NCI-H2196 treated with DMSO at 0.1 percent for 48 hours (cell line): ENCODE data around the gene CSF3.
"Not testable (repeated sequence)": the region's sequence is repeated elsewhere in the genome, so short reads cannot be mapped to it uniquely, and the experiment has no call there.

Experiments
- DNase-seq: peaks from one replicate; lab custom pipeline; 2025; ENCODE audit not compliant: unreplicated experiment; lab: John Stamatoyannopoulos, UW

Gene CSF3

DNA sequence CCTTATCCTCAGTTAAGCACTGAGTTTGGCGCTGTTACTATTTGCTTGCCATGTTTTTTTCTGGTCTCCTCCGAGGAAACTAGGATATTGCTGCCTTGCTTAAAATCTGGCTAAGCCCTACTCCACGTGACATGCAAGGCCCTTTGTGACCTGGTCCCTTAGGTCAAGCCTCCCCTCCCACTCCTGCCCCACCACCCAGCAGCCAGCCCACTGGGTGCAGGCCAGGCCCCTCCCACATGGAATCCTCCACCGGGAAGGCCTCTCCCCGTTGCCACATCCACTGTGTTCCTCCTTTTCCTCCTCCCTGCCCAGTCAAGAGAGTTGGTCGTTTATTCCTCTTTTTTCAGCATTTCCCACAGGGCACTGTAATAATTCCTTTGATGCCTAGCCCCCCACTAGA, 18.4 kb upstream of the CSF3 start:
- DNase-seq: no peak

DNA sequence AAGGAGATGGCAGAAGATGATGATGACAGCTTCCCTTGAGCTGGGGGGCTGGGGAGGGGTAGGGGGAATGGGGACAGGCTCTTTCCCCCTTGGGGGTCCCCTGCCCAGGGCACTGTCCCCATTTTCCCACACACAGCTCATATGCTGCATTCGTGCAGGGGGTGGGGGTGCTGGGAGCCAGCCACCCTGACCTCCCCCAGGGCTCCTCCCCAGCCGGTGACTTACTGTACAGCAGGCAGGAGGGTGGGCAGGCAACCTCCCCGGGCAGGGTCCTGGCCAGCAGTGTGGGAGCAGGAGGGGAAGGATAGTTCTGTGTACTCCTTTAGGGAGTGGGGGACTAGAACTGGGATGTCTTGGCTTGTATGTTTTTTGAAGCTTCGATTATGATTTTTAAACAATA, 17.7 kb upstream of the CSF3 start:
- DNase-seq: no peak

DNA sequence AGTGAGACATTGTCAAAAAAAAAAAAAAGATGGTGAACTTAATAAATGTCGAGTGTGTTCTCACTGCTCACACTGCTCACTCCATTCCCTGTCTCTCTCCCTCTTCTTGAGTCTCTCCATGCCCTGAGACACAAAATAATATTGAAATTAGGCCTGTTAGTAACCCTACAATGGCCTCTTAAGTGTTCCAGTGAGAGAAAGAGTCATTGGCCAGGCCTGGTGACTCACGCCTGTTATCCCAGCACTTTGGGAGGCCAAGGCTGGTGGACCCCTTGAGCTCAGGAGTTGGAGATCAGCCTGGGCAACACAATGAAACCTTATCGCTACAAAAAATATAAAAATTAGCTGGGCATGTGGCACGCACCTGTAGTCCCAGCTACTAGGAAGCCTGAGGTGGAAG, 16.2 kb upstream of the CSF3 start:
- DNase-seq: no peak

DNA sequence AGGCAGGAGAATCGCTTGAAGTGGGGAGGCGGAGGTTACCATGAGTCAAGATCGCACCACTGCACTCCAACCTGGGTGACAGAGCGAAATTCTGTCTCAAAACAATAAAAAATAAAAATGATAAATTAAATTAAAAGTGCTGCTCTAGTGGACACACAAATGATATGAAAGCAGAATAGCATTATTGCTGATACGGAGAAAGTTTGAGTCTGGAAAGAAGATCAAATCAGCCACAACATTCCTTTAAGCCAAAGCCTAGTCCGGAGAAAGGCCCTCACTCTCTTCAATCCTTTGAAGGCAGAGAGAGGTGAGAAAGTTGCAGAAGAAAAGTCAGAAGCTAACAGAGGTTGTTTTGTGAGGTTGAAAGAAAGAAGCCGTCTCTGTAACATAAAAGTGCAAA, 15.1 kb upstream of the CSF3 start:
- no peak for DNase-seq

DNA sequence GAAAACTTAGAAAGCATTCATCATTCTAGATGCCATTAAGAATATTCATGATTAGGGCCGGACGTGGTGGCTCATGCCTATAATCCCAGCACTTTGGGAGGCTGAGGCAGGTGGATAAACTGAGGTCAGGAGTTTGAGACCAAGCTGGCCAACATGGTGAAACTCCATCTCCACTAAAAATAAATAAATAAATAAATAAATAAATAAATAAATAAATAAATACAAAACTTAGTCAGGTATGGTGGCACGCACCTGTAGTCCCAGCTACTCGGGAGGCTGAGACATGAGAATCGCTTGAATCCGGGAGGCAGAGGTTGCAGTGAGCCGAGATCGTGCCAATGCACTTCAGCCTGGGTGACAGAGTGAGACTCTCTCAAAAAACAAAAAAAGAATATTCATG, 13.9 kb upstream of the CSF3 start:
- not testable (repeated sequence) for DNase-seq

DNA sequence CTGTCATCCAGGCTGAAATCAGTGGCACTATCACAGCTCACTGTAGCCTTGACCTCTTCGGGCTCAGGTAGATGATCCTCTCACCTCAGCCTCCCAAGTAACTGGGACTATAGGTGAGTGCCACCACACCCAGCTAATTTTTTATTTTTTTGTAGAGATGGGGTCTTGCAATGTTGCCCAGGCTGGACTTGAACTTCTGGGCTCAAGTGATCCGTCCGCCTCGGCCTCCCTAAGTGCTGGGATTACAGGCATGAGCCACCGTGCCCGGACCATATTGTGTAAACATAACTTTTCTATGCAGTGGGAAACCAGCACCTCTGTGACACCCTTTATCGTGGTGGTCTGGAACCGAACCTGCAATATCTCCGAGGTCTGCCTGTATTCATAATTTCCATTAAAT, 11.2 kb upstream of the CSF3 start:
- DNase-seq: no peak

DNA sequence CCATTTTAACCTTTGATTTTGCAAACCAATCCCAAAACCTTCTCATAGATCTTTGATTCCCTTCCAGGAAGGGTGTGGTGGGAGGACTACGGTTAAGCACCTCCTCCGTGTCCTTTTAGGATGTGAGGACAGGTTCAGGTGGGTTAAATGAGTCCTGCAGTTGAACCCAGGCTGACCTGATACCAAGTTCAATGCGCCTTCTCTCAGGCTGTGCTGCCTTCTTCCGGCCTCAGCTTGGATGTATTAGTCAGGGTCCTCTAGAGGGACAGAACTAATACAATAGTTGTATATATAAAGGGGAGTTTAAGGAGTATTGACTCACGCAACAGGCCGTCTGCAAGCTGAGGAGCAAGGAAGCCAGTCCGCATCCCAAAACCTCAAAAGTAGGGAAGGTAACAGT, 10.5 kb upstream of the CSF3 start:
- DNase-seq: no peak

DNA sequence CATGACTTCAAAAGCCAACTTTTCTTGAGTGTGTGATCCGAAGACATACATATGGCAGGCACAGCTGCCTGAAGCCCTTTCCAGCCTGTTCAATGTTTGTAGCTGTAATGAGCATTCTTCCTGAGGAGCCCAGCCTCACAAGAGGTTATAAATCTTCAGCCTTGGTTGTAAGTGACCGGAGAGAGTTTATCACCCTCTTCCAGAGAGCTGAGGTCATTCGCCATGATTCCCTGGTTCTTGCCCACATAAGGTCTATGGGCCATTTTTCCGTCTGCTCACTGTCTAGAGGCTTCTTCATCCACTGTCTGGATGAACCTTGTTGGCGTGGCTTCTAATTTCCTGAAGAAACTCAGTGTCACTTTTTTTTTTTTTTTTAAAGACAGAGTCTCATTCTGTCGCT, 9.7 kb upstream of the CSF3 start:
- DNase-seq: no peak

DNA sequence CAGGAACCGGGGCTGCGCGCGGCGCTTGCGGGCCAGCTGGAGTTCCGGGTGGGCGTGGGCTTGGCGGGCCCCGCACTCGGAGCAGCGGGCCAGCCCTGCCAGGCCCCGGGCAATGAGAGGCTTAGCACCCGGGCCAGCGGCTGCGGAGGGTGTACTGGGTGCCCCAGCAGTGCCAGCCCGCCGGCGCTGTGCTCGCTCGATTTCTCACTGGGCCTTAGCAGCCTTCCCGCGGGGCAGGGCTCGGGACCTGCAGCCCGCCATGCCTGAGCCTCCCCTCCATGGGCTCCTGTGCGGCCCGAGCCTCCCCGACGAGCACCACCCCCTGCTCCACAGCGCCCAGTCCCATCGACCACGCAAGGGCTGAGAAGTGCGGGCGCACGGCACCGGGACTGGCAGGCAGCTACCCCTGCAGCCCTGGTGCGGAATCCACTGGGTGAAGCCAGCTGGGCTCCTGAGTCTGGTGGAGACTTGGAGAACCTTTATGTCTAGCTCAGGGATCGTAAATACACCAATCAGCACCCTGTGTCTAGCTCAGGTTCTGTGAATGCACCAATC, 4.2 kb upstream of the CSF3 start:
- not testable (repeated sequence) for DNase-seq

DNA sequence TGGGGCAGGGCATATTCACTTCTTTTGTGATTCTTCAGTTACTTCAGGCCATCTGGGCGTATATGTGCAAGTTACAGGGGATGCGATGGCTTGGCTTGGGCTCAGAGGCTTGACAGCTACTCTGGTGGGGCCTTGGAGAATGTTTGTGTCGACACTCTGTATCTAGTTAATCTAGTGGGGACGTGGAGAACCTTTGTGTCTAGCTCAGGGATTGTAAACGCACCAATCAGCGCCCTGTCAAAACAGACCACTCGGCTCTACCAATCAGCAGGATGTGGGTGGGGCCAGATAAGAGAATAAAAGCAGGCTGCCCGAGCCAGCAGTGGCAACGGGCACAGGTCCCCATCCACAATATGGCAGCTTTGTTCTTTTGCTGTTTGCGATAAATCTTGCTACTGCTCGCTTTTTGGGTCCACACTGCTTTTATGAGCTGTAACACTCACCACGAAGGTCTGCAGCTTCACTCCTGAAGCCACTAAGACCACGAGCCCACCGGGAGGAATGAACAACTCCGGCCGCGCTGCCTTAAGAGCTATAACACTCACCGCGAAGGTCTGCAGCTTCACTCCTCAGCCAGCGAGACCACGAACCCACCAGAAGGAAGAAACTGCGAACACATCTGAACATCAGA, 3.1 kb upstream of the CSF3 start:
- DNase-seq: not testable (repeated sequence)

DNA sequence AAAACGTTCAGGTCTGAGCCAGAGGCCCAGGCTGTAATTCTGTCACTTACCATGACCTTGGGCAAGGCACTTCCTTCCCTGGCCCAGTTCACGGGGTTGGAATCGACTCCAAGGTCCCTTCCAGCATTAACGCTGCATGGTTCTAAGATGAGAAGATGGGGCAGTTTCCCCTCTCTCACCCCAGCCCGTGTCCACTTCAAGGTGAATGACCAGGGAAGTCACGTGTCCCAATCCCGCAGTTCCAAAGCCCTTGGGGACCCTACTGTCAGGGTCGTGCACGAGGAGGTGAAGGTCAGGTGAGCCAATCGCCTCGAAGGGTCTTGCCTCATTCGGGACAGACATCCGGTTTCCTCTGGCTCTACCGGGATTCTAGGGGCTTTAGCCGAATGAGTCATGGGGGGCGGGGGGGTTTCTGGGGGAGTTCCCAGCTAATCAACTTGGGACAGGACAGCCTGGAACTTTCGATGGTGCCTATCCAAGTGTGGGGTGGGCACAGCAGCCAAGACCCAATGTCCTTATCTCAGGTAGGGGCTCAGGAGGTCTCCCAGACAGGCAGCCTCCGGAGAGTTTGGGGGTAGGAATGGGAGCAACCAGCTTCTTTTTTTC, 762 bp upstream of the CSF3 start:
- DNase-seq: no peak

DNA sequence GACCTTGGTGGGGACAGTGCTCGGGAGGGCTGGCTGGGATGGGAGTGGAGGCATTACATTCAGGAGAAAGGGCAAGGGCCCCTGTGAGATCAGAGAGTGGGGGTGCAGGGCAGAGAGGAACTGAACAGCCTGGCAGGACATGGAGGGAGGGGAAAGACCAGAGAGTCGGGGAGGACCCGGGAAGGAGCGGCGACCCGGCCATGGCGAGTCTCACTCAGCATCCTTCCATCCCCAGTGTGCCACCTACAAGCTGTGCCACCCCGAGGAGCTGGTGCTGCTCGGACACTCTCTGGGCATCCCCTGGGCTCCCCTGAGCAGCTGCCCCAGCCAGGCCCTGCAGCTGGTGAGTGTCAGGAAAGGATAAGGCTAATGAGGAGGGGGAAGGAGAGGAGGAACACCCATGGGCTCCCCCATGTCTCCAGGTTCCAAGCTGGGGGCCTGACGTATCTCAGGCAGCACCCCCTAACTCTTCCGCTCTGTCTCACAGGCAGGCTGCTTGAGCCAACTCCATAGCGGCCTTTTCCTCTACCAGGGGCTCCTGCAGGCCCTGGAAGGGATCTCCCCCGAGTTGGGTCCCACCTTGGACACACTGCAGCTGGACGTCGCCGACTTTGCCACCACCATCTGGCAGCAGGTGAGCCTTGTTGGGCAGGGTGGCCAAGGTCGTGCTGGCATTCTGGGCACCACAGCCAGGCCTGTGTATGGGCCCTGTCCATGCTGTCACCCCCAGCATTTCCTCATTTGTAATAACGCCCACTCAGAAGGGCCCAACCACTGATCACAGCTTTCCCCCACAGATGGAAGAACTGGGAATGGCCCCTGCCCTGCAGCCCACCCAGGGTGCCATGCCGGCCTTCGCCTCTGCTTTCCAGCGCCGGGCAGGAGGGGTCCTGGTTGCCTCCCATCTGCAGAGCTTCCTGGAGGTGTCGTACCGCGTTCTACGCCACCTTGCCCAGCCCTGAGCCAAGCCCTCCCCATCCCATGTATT, 1.1 kb downstream of the CSF3 start:
- DNase-seq: no peak

DNA sequence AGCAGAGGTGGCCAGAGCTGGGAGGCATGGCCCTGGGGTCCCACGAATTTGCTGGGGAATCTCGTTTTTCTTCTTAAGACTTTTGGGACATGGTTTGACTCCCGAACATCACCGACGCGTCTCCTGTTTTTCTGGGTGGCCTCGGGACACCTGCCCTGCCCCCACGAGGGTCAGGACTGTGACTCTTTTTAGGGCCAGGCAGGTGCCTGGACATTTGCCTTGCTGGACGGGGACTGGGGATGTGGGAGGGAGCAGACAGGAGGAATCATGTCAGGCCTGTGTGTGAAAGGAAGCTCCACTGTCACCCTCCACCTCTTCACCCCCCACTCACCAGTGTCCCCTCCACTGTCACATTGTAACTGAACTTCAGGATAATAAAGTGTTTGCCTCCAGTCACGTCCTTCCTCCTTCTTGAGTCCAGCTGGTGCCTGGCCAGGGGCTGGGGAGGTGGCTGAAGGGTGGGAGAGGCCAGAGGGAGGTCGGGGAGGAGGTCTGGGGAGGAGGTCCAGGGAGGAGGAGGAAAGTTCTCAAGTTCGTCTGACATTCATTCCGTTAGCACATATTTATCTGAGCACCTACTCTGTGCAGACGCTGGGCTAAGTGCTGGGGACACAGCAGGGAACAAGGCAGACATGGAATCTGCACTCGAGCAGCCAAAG, 2.3 kb downstream of the CSF3 start:
- DNase-seq: no peak

DNA sequence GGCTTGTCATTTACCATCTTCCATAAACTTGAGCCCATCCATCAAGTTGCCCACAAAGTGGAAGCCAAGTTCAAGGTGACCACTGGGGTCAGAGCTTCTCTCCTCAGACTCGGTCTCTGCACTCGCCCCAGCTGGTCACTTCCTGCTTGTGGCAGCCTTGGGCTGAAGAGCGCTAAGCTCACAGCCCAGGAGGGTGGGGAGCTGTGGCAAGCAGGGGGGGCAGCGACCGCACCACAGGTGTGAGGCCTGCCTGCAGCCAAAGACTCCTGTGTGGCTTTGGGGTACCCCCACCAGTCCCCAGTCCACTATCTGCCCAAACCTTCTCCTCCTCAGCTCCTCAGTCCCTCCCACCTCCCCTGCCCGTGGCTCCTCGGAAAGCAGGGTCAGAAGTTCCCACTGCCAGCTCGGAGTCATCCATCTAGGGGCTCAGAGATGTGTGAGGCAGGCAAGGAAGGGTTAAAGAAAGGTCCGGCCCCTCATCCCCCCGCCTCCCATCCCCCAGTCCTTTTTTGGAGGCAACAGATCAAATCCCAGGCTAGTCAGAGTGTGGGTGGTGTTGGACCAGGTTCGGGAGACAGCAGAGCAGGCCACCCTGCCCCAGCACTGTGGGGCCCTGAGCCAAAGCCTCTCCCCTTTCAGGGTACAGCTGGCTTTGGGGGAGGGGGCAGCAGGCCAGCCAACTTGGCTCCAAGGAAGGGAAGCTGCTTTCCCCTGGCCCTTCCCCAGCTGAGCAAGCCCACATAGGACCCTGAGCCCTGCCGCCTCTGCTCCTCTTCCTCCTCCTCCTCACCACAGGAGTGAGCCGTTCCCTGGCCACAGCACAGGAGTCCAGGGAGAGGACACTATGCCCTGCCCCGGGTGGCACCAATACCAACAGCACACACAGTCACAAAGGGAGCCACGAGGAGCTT, 3.2 kb downstream of the CSF3 start:
- no peak for DNase-seq

DNA sequence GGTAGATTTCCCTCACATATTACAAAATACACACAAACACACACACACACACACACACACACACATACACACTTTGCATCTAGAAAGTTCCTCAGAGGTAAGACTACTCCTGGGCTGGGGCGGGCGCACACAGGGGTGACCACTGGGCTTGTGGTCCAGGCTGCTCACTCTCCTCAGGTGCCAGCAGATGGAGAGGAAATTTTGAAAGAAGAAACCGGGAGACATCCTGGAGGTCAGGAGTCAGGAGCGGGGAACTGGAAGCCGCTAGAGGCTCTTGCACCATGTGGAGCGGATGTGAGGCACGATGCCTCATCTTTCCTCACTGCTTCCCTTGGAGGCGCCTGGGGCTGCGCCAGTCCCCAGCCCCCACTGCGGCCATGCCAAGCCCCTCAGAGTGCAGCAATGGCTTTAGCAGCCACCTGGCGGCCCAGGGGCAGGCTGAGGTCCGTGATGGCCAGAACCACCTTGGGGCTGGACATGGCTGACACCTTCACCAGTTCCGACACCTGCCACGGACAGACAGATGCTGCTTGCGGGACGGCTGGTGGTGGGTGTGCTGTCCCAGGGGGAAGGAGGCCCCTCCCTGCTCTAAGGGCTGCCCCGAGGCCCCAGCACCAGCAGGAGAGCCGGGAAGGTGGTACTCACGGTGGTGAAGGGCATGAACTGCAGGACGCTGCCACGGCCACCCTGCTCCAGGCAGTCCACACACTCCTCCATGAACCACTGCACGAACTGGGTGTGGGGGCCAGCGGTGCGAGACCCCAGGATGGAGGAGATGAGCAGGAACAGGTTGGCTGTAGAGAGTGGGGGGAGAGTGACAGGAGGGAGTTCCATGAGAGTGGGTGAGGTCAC, 4.1 kb downstream of the CSF3 start:
- no peak for DNase-seq

DNA sequence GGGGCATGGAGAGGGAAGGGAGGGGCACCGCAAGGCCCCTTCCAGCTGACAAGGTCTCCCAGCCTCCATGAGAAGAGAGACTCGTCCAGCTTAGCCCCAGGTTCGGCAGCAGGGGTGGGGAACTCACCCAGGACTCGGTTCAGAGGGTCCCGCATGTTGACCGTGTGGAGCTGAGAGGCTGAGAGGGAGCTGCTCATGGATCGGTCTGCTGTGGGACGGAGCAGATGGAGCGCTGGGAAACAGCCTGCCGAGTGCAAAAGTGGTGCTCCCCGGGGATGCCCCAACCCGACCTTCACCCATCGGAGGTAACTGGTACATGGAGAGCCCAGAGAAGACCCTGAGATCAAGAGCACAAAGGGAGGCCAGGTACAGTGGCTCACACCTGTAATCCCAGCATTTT, 4.9 kb downstream of the CSF3 start:
- no peak for DNase-seq

DNA sequence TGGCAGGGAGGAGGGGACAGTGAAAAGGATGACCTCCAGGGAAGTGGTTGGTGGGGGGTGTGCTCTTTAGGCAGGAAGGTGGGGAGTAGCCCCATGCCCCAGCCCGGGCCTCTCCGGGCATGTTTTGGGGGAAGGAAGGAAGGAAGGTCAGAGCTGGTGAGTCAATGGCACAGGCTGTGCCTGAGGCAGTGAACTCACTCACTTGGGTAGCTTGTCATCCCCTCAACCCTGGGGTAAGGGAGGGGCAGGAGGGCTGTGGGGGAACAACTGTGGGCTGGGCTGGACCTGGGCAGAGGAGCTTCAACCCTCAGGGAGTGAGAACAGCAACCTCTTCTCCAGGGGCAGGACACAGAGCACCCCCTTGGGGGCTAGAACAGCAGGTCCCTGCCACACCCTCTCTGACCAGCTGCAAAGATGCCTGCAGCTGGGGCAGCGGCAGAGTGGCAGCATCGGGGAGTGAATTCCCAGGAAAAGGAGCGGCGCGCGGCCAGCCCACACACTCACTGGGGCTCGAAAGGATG, 6.3 kb downstream of the CSF3 start:
- DNase-seq: no peak

DNA sequence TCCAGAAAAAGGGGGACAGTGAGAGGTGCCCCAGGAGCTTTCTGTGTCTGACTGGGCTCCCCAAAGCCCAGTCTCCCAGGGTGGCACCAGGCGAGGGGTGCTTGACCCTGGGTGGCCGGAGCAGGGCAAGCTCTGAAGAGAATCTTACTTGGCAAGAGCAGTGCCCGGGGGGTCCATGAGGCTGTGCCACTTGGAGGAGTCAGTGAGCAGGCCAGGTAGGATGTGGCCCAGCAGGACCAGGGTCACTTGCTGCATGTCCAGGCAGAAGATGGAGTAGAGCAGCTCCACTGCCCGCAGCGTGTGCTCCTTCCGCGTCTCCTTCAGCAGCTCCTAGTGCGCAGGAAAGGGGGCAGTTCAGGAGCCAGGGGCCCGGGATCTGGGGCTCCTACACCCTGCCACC, 7.3 kb downstream of the CSF3 start:
- no peak for DNase-seq

DNA sequence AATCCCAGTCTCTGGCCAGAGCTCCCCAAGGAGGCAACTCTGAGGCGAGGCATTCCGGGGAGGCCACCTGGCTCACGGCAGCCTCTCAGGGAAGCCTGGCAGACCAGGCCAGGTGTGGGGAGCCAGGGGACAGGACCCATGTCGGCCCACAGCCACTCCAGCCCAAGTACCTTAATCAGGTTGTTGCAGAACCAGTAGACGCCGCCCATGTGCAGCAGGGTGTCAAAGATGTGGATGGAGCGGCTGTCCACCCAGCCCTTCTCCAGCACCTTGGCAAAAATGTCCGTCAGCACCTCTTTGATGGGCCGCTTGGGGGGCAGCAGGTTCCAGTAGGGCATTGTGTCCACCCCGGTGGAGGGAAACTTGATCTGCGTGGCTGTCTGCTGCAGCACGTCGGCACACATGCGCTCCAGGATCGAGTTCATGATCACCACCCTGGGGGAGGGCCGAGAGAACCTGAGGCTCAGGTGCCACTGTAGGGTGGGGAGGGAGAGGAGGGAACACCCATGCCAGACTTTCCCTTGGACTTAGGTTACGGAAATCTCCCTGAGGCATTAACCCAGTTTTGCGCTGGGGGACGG, 7.8 kb downstream of the CSF3 start:
- DNase-seq: peak; percentile 66
